Measurements from ENCODE around the gene MGAT2.
A peak's percentile ranks its signal among the peaks of the same experiment; 100 is the strongest.

MGAT2 gene

DNA sequence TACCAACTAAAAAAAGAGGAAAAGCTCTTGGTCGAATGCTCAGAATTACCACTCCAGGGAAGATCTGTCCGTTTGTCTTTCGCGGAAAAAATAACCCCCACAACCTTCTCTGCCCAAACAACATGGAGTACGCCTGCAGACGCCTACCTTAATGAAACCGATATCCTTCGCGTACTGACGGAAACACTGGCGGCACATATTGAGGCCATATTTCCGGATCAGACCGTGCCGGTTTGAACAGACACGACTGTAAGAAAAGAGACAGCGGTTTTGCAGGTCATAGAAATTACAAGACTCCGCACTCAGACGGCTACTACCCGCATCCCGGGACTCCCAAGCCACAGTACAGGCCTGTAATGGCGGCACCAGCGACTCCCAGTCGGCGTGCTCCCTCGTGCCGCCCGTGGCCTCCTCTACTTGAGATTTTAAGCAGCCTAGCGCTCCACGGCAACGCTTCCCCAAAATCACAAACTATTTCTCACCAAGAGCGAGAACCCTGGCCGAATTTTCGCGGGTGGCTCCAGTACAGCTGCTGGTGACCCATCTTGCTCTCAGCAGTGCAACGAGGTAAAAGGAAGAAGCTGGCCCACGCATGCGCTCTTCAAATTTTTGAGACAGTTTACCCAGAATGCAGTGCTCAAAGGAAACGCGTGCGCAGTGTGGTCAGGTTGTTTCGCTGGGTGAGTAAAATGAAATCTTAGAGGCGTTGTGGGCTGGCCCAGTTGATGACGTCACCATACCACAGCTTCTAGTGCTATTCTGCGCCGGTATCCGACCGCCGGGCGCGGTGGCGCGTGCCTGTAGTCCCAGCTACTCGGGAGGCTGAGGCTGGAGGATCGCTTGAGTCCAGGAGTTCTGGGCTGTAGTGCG, 34.6 kb upstream of the MGAT2 start, which contains the start of gene RPS29:
Gene RPS29, minus strand, starts transcription at position 578 of the 870 bp plus-strand sequence. Its CDS starts 34 bp downstream, at position 544.
- Histone ChIP-seq H3K9ac (ENCODE audit: low read depth, low read length) (peak within 1 kb of the TSS; percentile 95), H3K4me3 (ENCODE audit: low read length) (peak within 1 kb of the TSS; percentile 85), H3K4me2 (ENCODE audit: low read length) (peak within 1 kb of the TSS; percentile 70), H3K36me3 (ENCODE audit: insufficient read depth, low read length) (peaks cover 26% of the 10 kb centered on the region), H3K9me3 (replicated peaks; ENCODE audit: low read length) (no peaks in the 10 kb centered on the region), H3K27me3 (ENCODE audit: control insufficient read depth, insufficient read depth, low read length) (no peaks in the 10 kb centered on the region), H3K4me1 (ENCODE audit: control insufficient read depth, insufficient read depth, low read length) (peaks cover 10% of the 10 kb centered on the region)

DNA sequence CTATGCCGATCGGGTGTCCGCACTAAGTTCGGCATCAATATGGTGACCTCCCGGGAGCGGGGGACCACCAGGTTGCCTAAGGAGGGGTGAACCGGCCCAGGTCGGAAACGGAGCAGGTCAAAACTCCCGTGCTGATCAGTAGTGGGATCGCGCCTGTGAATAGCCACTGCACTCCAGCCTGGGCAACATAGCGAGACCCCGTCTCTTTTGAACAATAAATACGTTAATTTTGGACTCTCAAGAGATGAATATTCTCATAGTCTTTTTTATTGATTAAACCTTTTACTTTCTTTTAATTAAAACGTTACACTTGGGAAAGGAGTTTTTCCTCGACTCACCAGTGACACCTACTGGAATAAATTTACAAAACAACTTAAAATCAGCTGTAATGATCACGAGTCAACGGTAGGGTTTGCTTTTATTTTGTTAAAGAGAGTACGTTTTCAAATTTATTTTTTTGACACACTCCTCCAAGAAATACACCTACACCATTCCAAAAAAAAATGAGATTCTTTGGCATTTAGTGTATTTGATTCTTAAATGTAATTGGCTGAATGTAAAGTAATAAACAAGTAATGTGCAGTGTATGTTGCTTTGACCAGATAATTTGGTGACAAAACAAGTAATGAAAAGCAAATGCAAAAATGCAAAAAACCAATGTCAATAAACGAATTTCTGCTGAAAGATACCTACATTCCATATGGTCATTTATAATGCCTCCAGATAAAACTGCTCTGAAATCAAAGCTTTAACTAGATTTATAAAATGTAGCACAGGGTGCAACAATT, 33.7 kb upstream of the MGAT2 start:
- Histone ChIP-seq H3K9me3 (replicated peaks; ENCODE audit: low read length) (no peaks in the 10 kb centered on the region), H3K4me3 (ENCODE audit: low read length) (peak overlapping the region; percentile 32), H3K4me2 (ENCODE audit: low read length) (peak overlapping the region; percentile 49), H3K4me1 (ENCODE audit: control insufficient read depth, insufficient read depth, low read length) (peaks cover 10% of the 10 kb centered on the region), H3K9ac (ENCODE audit: low read depth, low read length) (peak overlapping the region; percentile 9), H3K36me3 (ENCODE audit: insufficient read depth, low read length) (peaks cover 26% of the 10 kb centered on the region), H3K27me3 (ENCODE audit: control insufficient read depth, insufficient read depth, low read length) (no peaks in the 10 kb centered on the region)

DNA sequence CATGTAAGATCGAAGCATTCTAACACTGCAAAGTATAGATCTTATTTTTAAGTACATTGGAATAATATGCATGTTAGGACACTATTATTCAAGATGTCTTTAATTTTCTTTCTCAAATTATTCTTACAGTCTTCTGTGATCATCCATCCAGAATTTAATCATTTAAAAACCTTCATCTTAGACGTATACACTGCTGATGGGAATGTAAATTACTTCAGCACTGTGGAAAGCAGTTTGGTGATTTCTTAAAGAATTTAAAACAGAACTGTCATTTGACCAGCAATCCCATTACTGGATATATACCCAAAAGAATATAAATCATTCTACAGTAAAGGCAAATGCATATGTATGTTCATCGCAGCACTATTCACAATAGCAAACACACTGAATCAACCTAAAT, 31.2 kb upstream of the MGAT2 start:
- no peaks in the 10 kb centered on the region for H3K27me3 ChIP-seq (ENCODE audit: control insufficient read depth, insufficient read depth, low read length)
- peaks cover 4% of the 10 kb centered on the region for H3K4me1 ChIP-seq (ENCODE audit: control insufficient read depth, insufficient read depth, low read length)
- H3K36me3 ChIP-seq (ENCODE audit: insufficient read depth, low read length), result peaks cover 5% of the 10 kb centered on the region
- no peak overlapping the region for H3K4me2 ChIP-seq (ENCODE audit: low read length)
- H3K9ac ChIP-seq (ENCODE audit: low read depth, low read length), result no peak overlapping the region
- H3K4me3 ChIP-seq (ENCODE audit: low read length), result no peak overlapping the region
- H3K9me3 ChIP-seq (replicated peaks; ENCODE audit: low read length), result no peaks in the 10 kb centered on the region

DNA sequence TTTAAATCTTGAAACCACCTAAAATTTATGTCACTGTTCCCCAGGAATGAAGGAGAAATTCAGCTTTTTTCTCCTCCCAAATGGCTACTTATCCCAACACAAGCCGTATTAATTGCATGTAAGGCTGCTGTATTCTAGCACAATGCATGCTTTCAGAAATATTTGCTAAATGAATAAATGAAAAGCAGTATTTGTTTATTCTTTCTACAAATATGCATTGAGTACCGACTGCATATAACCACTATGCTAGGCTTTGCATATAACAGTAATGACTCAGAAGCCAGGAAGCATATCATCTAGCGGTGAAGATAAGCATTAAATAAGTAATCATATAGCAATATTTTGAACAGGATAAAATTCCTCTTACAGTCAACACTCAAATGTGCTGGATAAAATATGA, 27.6 kb upstream of the MGAT2 start:
- Histone ChIP-seq H3K27me3 (ENCODE audit: control insufficient read depth, insufficient read depth, low read length) (no peaks in the 10 kb centered on the region), H3K4me2 (ENCODE audit: low read length) (no peak overlapping the region), H3K4me1 (ENCODE audit: control insufficient read depth, insufficient read depth, low read length) (no peaks in the 10 kb centered on the region), H3K9me3 (replicated peaks; ENCODE audit: low read length) (no peaks in the 10 kb centered on the region), H3K9ac (ENCODE audit: low read depth, low read length) (no peak overlapping the region), H3K4me3 (ENCODE audit: low read length) (no peak overlapping the region), H3K36me3 (ENCODE audit: insufficient read depth, low read length) (no peaks in the 10 kb centered on the region)

DNA sequence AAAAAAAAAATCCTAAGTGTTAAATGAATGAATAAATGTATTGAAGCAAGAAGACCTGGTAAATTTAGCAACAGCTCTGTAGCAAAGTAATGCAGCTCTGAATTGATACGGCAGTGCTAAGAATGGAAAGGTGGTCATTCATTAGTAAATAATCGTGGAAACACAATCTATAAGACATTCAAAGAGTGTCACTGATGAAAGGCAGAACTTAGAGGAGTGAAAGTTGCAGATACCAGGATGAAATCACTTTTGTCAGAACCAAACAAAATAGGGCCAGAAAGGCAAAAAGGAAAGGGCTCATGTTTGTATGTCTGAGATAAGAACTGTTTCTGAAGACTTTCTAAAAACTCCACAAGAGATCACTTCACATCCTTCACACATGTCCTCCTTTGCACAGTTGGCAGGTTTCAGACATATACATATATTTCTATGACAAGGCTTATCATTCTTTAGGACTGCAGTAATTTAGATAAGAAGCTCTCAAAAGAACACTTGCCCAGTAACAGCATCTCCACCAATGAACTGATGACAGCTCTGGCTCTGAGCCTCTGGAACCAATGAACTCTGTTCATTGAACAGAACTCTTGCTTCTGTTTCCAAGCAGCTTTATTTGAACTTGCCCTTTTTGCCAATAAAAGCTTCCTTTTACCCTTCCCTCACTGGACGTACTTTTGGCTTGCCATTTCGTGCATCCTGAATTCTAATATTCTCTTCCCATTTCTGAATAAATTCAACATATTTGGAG, 26.1 kb upstream of the MGAT2 start:
- Histone ChIP-seq H3K9me3 (replicated peaks; ENCODE audit: low read length) (no peaks in the 10 kb centered on the region), H3K4me1 (ENCODE audit: control insufficient read depth, insufficient read depth, low read length) (no peaks in the 10 kb centered on the region), H3K27me3 (ENCODE audit: control insufficient read depth, insufficient read depth, low read length) (no peaks in the 10 kb centered on the region), H3K4me2 (ENCODE audit: low read length) (no peak overlapping the region), H3K9ac (ENCODE audit: low read depth, low read length) (no peak overlapping the region), H3K36me3 (ENCODE audit: insufficient read depth, low read length) (no peaks in the 10 kb centered on the region), H3K4me3 (ENCODE audit: low read length) (no peak overlapping the region)

DNA sequence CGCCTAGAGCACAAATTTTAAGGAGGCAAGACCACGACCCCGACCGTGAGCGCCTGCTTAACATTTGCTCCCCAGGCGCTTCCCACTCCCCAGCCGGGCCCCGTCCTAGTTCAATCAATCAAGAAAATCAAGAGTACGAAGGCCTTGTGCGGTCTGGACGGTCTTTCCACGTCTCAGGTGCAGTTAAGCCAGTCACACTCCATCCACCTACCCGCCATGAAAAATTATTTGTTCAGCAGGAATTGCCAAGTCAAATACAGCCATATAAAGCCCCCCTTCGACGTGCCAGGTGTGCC, 22.5 kb upstream of the MGAT2 start:
- no peaks in the 10 kb centered on the region for H3K36me3 ChIP-seq (ENCODE audit: insufficient read depth, low read length)
- H3K4me2 ChIP-seq (ENCODE audit: low read length), result peak overlapping the region; percentile 87
- H3K4me1 ChIP-seq (ENCODE audit: control insufficient read depth, insufficient read depth, low read length), result no peaks in the 10 kb centered on the region
- H3K9ac ChIP-seq (ENCODE audit: low read depth, low read length), result peak overlapping the region; percentile 98
- no peaks in the 10 kb centered on the region for H3K9me3 ChIP-seq (replicated peaks; ENCODE audit: low read length)
- no peaks in the 10 kb centered on the region for H3K27me3 ChIP-seq (ENCODE audit: control insufficient read depth, insufficient read depth, low read length)
- H3K4me3 ChIP-seq (ENCODE audit: low read length), result peak overlapping the region; percentile 91

DNA sequence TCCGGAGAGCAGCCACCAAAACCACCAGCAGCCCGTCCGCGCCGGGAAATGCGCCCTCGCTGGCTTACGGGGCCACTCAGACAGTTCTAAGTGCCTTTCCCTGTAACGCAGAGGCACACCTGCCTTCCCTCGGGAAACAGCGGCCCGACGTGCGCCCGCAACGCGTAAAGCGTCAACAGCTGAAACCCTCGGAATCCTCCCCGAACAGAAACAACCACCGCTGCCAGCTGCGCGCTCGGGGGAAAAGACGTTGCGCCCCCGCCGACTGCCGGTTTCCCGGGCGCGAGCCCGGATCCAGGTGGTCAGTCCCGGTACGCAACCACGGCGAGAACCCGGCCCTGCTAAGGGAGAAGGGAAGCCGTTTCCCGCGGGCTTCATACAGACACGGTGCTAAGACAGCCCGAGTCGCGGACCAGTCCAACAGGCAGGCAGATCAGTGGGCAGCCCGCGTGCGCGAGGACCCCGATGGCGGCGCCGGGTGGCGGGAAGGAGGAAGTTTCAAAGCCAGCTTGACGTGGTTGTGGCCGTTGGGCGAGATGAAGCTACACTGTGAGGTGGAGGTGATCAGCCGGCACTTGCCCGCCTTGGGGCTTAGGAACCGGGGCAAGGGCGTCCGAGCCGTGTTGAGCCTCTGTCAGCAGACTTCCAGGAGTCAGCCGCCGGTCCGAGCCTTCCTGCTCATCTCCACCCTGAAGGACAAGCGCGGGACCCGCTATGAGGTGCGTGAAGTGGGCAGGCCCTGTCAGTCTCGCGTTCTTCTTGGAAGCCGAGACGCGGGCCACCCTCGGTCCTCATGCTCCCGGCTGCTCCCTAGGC, 21.9 kb upstream of the MGAT2 start, which contains the start of gene LRR1:
Gene LRR1, plus strand, starts transcription at position 456 of the 816 bp plus-strand sequence. Its CDS starts 81 bp downstream, at position 537.
- no peaks in the 10 kb centered on the region for H3K36me3 ChIP-seq (ENCODE audit: insufficient read depth, low read length)
- no peaks in the 10 kb centered on the region for H3K27me3 ChIP-seq (ENCODE audit: control insufficient read depth, insufficient read depth, low read length)
- peak within 1 kb of the TSS; percentile 91 for H3K4me3 ChIP-seq (ENCODE audit: low read length)
- H3K9ac ChIP-seq (ENCODE audit: low read depth, low read length), result peak within 1 kb of the TSS; percentile 98
- H3K4me2 ChIP-seq (ENCODE audit: low read length), result peak within 1 kb of the TSS; percentile 95
- no peaks in the 10 kb centered on the region for H3K9me3 ChIP-seq (replicated peaks; ENCODE audit: low read length)
- H3K4me1 ChIP-seq (ENCODE audit: control insufficient read depth, insufficient read depth, low read length), result no peaks in the 10 kb centered on the region

DNA sequence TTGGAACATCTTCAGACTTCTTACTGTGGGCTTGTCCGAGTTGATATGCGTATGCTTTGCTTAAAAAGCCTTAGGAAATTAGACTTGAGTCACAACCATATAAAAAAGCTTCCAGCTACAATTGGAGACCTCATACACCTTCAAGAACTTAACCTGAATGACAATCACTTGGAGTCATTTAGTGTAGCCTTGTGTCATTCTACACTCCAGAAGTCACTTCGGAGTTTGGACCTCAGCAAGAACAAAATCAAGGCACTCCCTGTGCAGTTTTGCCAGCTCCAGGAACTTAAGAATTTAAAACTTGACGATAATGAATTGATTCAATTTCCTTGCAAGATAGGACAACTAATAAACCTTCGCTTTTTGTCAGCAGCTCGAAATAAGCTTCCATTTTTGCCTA, 13.0 kb upstream of the MGAT2 start:
- Histone ChIP-seq H3K4me1 (ENCODE audit: control insufficient read depth, insufficient read depth, low read length) (no peaks in the 10 kb centered on the region), H3K9ac (ENCODE audit: low read depth, low read length) (no peak overlapping the region), H3K9me3 (replicated peaks; ENCODE audit: low read length) (no peaks in the 10 kb centered on the region), H3K4me3 (ENCODE audit: low read length) (no peak overlapping the region), H3K27me3 (ENCODE audit: control insufficient read depth, insufficient read depth, low read length) (no peaks in the 10 kb centered on the region), H3K4me2 (ENCODE audit: low read length) (no peak overlapping the region), H3K36me3 (ENCODE audit: insufficient read depth, low read length) (peaks cover 17% of the 10 kb centered on the region)

DNA sequence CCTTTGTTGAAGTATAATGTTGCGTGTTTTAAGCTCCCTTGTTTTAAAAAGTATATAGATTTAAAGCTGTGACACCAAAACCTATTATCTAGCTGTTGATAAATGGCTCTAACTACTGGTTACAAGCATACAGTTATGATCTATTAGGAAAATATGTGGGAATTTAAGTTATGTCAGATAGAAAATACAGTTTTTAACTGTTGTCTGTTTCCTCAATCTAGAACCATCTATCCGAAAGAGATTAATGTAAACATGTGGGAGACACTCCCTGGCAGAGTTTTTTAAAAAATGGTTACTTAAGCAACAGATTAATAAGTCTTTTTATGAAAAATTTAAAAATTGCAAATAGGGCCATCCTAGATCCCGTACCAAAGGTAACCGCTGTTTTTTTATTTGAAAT, 8.3 kb upstream of the MGAT2 start:
- peaks cover 11% of the 10 kb centered on the region for H3K36me3 ChIP-seq (ENCODE audit: insufficient read depth, low read length)
- H3K9ac ChIP-seq (ENCODE audit: low read depth, low read length), result no peak overlapping the region
- no peak overlapping the region for H3K4me3 ChIP-seq (ENCODE audit: low read length)
- no peaks in the 10 kb centered on the region for H3K9me3 ChIP-seq (replicated peaks; ENCODE audit: low read length)
- H3K4me2 ChIP-seq (ENCODE audit: low read length), result no peak overlapping the region
- H3K4me1 ChIP-seq (ENCODE audit: control insufficient read depth, insufficient read depth, low read length), result peaks cover 8% of the 10 kb centered on the region
- no peaks in the 10 kb centered on the region for H3K27me3 ChIP-seq (ENCODE audit: control insufficient read depth, insufficient read depth, low read length)

DNA sequence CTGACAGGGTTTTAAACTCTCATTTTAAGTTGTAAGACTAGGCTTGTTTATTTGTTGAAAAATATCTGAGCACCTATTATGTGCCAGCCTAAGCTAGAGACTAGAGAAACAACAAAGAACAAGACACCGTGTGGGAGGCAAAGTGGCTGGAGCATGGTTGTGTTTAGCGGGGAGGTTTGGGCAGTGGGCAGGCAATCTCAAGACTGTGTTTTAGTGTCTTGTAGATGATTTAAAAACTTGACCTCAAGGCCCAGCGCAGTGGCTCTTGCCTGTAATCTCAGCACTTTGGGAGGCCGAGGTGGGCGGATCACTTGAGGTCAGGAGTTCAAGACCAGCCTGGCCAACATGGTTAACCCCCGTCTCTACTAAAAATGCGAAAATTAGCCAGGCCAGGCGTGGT, 7.9 kb upstream of the MGAT2 start:
- no peak overlapping the region for H3K4me2 ChIP-seq (ENCODE audit: low read length)
- H3K4me3 ChIP-seq (ENCODE audit: low read length), result no peak overlapping the region
- peaks cover 13% of the 10 kb centered on the region for H3K4me1 ChIP-seq (ENCODE audit: control insufficient read depth, insufficient read depth, low read length)
- no peaks in the 10 kb centered on the region for H3K9me3 ChIP-seq (replicated peaks; ENCODE audit: low read length)
- H3K27me3 ChIP-seq (ENCODE audit: control insufficient read depth, insufficient read depth, low read length), result no peaks in the 10 kb centered on the region
- no peak overlapping the region for H3K9ac ChIP-seq (ENCODE audit: low read depth, low read length)
- peaks cover 11% of the 10 kb centered on the region for H3K36me3 ChIP-seq (ENCODE audit: insufficient read depth, low read length)
